ENCODE measurements around the gene APOOL.

Gene APOOL

GRCh38 chrX:85140964-85141363, 137.3 kb downstream of the APOOL start:
- TF ChIP-seq, protein P1, sequence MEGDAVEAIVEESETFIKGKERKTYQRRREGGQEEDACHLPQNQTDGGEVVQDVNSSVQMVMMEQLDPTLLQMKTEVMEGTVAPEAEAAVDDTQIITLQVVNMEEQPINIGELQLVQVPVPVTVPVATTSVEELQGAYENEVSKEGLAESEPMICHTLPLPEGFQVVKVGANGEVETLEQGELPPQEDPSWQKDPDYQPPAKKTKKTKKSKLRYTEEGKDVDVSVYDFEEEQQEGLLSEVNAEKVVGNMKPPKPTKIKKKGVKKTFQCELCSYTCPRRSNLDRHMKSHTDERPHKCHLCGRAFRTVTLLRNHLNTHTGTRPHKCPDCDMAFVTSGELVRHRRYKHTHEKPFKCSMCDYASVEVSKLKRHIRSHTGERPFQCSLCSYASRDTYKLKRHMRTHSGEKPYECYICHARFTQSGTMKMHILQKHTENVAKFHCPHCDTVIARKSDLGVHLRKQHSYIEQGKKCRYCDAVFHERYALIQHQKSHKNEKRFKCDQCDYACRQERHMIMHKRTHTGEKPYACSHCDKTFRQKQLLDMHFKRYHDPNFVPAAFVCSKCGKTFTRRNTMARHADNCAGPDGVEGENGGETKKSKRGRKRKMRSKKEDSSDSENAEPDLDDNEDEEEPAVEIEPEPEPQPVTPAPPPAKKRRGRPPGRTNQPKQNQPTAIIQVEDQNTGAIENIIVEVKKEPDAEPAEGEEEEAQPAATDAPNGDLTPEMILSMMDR (IDR thresholded peaks at IDR 0.05), result no peak
- no peak overlapping the region for H3K27ac ChIP-seq
- no peak overlapping the region for H3K4me3 ChIP-seq (ENCODE audit: low read depth in 1 of 2, low read length in 1 of 2)

More at GRCh38 chrX:85140964-85141363, 137.3 kb downstream of the APOOL start:
- no peaks in the 10 kb centered on the region for H3K36me3 ChIP-seq
- no peaks in the 10 kb centered on the region for H3K4me1 ChIP-seq (ENCODE audit: control insufficient read depth in 1 of 2, insufficient read depth in 1 of 2, low read depth in 1 of 2, low read length in 1 of 2)
- H3K9me3 ChIP-seq, result no peaks in the 10 kb centered on the region
- H3K27me3 ChIP-seq, result no peaks in the 10 kb centered on the region
